Endothelial cell (in vitro differentiated cells): ENCODE measurements around the gene ZIC2. TPM values are rescaled to one million over a fixed set of nuclear protein-coding genes. Genes with fewer than 3 reads are reported as not detected.
A peak's percentile ranks its signal among the peaks of the same experiment; 100 is the strongest.

ENCODE experiments used
- DNase-seq: peaks from one replicate; pipeline ENCODE4 v3.0.0; 2021; ENCODE audit warnings: low spot score
- H3K27ac Mint-ChIP-seq: one replicate; pipeline ENCODE4 v1.8.0; 2021; ENCODE audit warnings: mixed read lengths, inconsistent platforms; ENCODE audit not compliant: unreplicated experiment
- H3K27me3 Mint-ChIP-seq: one replicate; pipeline ENCODE4 v1.8.0; 2021; ENCODE audit warnings: mild to moderate bottlenecking, moderate library complexity, mixed read lengths, inconsistent platforms; ENCODE audit not compliant: unreplicated experiment
- H3K36me3 Mint-ChIP-seq: one replicate; pipeline ENCODE4 v1.8.0; 2021; ENCODE audit warnings: mild to moderate bottlenecking, low read depth, mixed read lengths, inconsistent platforms; ENCODE audit not compliant: unreplicated experiment
- H3K4me1 Mint-ChIP-seq: one replicate; pipeline ENCODE4 v1.8.0; 2021; ENCODE audit warnings: mild to moderate bottlenecking, mixed read lengths, inconsistent platforms; ENCODE audit not compliant: unreplicated experiment
- H3K4me3 Mint-ChIP-seq: one replicate; pipeline ENCODE4 v1.8.0; 2021; ENCODE audit warnings: mild to moderate bottlenecking, mixed read lengths, inconsistent platforms; ENCODE audit not compliant: unreplicated experiment
- H3K9me3 Mint-ChIP-seq: one replicate; pipeline ENCODE4 v1.8.0; 2021; ENCODE audit warnings: mixed read lengths, inconsistent platforms; ENCODE audit not compliant: unreplicated experiment
- CTCF ChIP-seq: fragments of 200-600 bp; sonication (generic); IDR thresholded peaks from one replicate; pipeline ENCODE4 v1.5.0; 2021; ENCODE audit warnings: antibody characterized with exemption; ENCODE audit not compliant: unreplicated experiment
- total RNA-seq: library from RNA; stranded (reverse); fragmentation: NEBNext Ultra II Directional; extraction: Animal tissue kit (Norgen Biotek cat#: 25700); gene quantifications from one replicate; pipeline ENCODE4 v1.2.1, GENCODE V29; 2021; ENCODE audit not compliant: unreplicated experiment

Gene ZIC2
- total RNA-seq, 1 donor from 2014 or later, result 3.8 TPM

- Mint-ChIP-seq H3K27ac (no peak overlapping the region), H3K4me3 (no peak overlapping the region), H3K27me3 (peaks cover 18% of the 10 kb centered on the region), H3K9me3 (no peaks in the 10 kb centered on the region), H3K36me3 (no peaks in the 10 kb centered on the region), H3K4me1 (peaks cover 26% of the 10 kb centered on the region)
- TF ChIP-seq CTCF, result no peak
- no peak for DNase-seq
Measured at GRCh38 chr13:99965329-99966000, 16.1 kb upstream of the ZIC2 start.

GRCh38 chr13:99966064-99966805, 15.3 kb upstream of the ZIC2 start:
- no peaks in the 10 kb centered on the region for H3K9me3 Mint-ChIP-seq
- H3K36me3 Mint-ChIP-seq, result no peaks in the 10 kb centered on the region
- no peak overlapping the region for H3K4me3 Mint-ChIP-seq
- TF ChIP-seq CTCF, result no peak
- H3K27me3 Mint-ChIP-seq, result peaks cover 16% of the 10 kb centered on the region
- peaks cover 26% of the 10 kb centered on the region for H3K4me1 Mint-ChIP-seq
- DNase-seq, result no peak
- no peak overlapping the region for H3K27ac Mint-ChIP-seq

GRCh38 chr13:99967498-99967868, 14.1 kb upstream of the ZIC2 start:
- Mint-ChIP-seq H3K9me3 (no peaks in the 10 kb centered on the region), H3K4me3 (peak overlapping the region; percentile 81), H3K4me1 (peaks cover 28% of the 10 kb centered on the region), H3K27ac (peak overlapping the region; percentile 11), H3K36me3 (no peaks in the 10 kb centered on the region), H3K27me3 (peaks cover 22% of the 10 kb centered on the region)
- TF ChIP-seq CTCF, result no peak
- no peak for DNase-seq

GRCh38 chr13:99967869-99968520, 13.6 kb upstream of the ZIC2 start:
- no peaks in the 10 kb centered on the region for H3K36me3 Mint-ChIP-seq
- TF ChIP-seq CTCF, result no peak
- peak; percentile 18 for DNase-seq
- peak overlapping the region; percentile 81 for H3K4me3 Mint-ChIP-seq
- no peaks in the 10 kb centered on the region for H3K9me3 Mint-ChIP-seq
- H3K4me1 Mint-ChIP-seq, result peaks cover 28% of the 10 kb centered on the region
- H3K27me3 Mint-ChIP-seq, result peaks cover 27% of the 10 kb centered on the region
- no peak overlapping the region for H3K27ac Mint-ChIP-seq
